Stimulated activated CD4-positive, alpha-beta T cell treated with anti-CD3 and anti-CD28 coated beads, Interleukin-4, amount 100 ng/mL, for 48 hours (primary cell): ENCODE results near the gene TM9SF4.

Experiments used
- DNase-seq, 2 donors: peaks; one replicate each; pipeline ENCODE4 v3.0.0-alpha.2; 2020; ENCODE audit warnings: low read depth in 2 of 2

The TM9SF4 gene

GRCh38 chr20:32127347-32127746 lies 17.8 kb downstream of the TM9SF4 start:
- DNase-seq, result no peak

DNA sequence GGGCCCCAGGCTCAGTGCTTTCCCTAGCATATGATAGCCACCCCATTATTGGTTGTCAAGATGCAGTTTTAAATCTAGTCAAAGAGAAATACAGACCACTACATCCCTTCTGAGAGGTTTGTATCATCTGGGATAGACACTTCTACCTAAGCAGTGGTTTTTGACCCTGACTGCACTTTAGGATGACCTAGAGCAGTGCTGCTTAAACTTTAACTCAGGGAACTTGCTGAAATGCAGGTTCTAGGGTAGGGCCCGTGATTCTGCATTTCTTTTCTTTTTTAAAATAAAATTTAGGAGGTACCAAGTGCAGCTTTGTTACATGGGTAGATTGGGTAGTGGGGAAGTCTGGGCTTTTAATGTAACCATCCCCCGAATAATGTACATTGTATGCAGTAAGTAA lies 18.7 kb downstream of the TM9SF4 start:
- DNase-seq, result no peak

DNA sequence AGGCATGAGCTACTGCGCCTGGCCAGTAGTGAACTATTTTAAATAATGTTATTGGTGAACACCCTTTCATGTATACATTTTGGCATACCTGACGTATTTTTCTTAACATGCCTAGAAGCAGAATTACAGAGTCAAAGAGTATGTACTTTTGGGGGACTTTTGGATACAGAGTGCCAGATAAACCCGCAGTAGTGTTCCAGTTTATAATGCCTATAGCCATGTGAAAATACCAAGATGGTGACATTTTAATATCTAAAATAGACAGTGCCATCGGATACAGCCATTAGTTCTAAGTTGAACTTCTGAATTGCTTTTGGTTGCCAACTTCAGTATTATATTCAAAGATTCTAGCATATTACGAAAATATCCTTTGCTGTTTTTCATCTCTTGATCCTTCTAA lies 20.3 kb downstream of the TM9SF4 start:
- DNase-seq, result no peak

- DNase-seq, result no peak
These were observed 20.8 kb downstream of the TM9SF4 start for GRCh38 chr20:32130352-32130751.

GRCh38 chr20:32130965-32131364 lies 21.5 kb downstream of the TM9SF4 start:
- no peak for DNase-seq

DNA sequence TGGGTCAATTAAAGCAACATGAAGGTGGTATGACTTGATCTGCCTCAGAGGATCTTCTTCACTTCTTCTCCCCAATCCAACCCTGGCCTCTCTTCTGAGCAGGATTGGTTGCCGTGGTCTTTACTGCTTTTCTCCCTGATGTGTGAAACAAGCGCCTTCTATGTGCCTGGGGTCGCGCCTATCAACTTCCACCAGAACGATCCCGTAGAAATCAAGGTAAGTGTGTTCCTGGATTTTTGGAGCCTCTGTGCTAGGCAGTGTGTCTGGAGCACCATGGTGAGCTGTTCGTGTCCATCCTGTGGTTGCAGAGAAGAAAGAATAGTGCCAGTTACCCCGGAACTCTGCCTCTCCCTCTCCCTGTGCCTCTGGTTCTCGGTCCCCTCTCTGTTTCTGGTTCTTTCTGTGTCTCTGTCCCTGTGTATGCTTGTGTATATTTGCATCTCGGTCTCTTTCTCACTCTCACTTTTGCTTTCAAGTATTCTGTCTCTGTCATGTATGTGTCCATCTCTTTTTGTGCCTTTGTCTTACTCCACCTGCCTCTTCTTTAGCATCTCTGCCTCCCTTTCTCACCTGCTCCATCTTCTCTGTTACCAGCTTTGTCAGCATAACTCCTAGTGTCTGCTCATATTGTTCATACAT lies 23.5 kb downstream of the TM9SF4 start:
- no peak for DNase-seq

DNA sequence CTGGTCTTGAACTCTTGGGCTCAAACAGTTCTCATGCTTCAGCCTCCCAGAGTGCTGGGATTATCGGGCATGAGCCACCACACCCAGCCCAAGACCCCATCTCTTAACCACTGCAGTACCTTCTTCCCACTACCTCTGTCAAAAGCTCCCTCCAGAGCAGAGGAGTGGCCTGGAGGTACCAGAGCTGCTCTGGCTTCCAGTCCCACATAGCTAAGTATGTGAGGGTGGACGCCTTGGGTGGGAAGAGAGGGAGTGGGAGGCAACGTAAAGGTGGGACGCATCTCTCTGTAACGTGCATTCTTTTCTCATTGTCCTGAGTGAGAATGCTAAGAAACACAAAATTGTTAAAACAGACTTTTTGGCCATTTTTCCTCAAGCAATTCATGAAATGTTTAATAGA lies 24.5 kb downstream of the TM9SF4 start:
- no peak for DNase-seq

- no peak for DNase-seq
These were observed 26.5 kb downstream of the TM9SF4 start for GRCh38 chr20:32135983-32136515.

DNA sequence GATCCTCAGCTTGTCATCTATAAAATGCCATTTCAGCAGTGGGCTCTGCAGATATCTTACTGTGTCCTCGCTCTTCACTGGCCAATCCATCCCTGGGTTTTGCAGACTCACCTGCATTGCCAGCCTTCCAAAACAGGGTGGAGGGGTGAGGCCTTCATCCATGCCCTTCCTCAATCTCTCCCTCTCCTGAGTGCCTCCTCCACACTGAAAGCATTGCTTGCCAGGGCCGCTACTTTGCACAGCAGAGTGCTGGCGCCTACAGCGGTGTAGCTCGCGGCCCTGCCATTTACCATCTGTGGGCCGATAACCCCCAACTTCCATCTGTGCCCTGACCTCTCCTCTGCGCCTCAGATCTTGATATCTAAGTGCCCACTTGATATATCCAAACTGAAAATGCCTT lies 29.4 kb downstream of the TM9SF4 start:
- DNase-seq, result no peak

DNA sequence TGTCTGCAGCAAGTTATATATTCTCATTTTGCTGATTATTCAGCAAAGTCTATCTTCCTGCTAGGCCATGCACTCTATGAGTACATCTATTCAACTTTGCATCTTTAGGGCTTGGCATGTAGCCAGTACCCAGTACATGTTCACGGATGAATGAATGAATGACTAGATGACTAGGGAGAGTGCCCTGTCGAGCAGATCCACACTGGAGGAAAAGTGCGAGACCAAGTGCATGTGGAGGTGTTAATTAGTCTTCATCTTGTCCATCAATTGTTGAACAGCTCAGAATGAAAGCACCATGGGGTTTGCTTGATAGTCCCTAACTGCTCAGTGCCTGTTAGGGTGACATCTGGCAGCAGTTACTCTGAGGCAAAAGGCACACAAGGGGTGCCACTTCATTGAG lies 30.4 kb downstream of the TM9SF4 start:
- DNase-seq, result no peak

DNA sequence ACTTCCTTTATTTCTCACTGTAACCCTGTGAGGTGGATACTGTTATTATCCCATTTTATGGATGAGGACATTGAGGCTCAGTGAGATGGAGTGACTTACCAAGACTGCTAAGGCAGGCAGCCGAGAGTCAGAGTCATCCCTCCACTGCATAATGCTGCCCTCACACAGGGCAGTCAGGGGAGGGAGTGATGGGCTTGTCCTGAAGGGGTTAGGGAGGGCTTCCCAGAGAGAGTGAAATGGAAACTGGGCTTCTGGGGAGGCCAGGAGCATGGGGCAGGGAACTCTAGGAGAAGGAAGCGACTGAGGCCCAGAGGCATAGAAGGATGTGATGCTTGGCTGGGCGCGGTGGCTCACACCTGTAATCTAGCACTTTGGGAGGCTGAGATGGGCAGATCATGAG lies 31.1 kb downstream of the TM9SF4 start:
- DNase-seq, result no peak

- no peak for DNase-seq
These were observed 32.0 kb downstream of the TM9SF4 start for GRCh38 chr20:32141465-32141980.

DNA sequence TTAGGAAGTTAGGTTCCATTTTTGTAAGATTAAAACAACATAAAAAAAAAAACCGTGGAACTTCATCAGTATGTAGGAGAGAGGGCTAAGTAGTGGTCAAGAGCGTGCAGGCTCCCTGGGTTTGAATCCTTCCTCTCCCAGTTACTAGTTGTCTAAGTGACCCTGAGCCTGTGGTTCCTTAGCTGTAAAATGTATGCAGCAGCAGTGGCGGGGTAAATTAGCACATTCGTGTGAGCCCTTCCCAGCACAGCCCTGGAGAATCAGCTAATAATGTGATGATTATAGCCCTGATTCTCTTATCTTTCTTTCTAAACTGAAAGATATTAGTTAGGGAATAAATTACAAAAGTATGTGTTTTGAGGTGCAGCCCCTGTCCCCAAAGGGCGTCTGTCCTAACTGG lies 32.6 kb downstream of the TM9SF4 start:
- DNase-seq, result no peak

- DNase-seq, result no peak
These were observed 33.5 kb downstream of the TM9SF4 start for GRCh38 chr20:32142991-32143390.

DNA sequence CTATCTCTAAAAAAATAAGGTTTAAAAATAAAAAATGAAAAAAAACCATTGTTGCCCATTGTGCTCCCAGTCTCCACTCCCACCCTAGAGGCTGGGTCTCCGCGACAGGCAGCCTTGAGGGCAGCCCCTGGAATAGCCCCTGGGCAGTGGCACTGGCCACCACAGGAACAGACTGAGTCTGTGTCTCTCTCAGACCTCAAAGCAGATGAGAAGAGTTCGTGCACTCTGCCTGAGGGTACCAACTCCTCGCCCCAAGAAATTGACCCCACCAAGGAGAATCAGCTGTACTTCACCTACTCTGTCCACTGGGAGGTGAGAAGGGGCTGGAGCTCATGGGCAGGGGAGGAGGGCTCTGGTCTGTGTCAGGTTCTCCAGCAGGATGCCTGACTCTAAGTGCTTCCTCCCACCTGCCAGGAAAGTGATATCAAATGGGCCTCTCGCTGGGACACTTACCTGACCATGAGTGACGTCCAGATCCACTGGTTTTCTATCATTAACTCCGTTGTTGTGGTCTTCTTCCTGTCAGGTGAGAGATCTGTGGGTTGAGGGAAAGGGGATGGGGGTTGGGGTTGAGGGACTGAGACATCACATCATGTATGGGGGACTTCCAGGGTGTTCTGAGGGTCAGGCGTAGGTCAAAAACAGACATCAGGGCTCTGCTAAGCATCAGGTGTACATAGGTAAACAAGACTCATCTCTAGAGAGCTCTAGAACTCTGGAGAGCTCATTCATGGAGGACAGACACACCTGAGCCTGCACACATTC lies 35.6 kb downstream of the TM9SF4 start:
- DNase-seq, result no peak

GRCh38 chr20:32149566-32150170 lies 40.2 kb downstream of the TM9SF4 start:
- no peak for DNase-seq

DNA sequence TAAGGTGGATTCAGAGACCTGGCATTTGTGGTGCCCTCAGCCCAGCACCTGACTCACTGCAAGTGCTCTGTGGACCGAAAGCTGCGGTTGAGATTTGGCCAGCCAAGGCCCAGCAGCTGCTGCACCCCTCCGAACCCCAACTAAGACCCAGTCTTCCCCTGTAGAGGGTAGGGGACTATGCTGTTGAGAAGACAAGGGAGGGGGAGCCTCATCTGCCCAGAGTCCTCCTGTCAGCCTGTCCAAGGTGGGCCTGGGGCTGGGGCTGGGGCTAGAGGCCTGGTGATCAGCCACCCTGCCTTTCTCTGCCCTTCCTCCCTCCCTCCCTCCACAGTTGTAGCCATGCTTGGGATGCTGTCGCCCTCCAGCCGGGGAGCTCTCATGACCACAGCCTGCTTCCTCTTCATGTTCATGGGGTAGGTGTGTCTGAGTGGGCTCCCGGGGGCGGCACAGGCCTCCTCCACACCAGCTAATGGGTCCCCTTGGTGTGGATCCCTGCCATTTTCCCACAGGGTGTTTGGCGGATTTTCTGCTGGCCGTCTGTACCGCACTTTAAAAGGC lies 40.9 kb downstream of the TM9SF4 start:
- no peak for DNase-seq

- no peak for DNase-seq
These were observed 43.1 kb downstream of the TM9SF4 start for GRCh38 chr20:32152421-32153155.

GRCh38 chr20:32153156-32153665 lies 43.7 kb downstream of the TM9SF4 start:
- DNase-seq, result no peak

GRCh38 chr20:32153771-32154170 lies 44.3 kb downstream of the TM9SF4 start:
- no peak for DNase-seq
